ENCODE results near the gene TGFBR2.
A peak's percentile ranks its signal among the peaks of the same experiment; 100 is the strongest.

TGFBR2 gene

DNA sequence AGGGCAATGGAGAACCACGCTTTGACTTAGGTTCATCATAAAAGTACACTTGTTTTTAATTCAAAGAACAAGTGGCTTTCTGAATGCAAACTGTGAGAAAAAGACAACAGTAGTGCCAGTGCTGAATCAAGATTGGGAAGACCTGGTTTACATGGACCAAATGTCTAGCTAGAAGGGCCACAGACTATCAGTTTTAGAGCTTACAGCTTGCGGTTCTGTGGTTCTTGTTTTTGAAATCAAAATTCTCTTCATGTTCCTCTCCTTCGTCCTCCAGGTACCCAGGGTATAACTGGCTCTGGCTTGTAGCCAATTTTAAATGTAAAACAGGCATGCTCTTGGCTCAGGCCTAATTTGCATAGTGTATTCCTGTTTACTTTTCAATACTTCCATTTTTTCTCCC is 124.6 kb downstream of the TGFBR2 start:
- H3K27ac ChIP-seq = no peak overlapping the region
- TF ChIP-seq, protein P1, sequence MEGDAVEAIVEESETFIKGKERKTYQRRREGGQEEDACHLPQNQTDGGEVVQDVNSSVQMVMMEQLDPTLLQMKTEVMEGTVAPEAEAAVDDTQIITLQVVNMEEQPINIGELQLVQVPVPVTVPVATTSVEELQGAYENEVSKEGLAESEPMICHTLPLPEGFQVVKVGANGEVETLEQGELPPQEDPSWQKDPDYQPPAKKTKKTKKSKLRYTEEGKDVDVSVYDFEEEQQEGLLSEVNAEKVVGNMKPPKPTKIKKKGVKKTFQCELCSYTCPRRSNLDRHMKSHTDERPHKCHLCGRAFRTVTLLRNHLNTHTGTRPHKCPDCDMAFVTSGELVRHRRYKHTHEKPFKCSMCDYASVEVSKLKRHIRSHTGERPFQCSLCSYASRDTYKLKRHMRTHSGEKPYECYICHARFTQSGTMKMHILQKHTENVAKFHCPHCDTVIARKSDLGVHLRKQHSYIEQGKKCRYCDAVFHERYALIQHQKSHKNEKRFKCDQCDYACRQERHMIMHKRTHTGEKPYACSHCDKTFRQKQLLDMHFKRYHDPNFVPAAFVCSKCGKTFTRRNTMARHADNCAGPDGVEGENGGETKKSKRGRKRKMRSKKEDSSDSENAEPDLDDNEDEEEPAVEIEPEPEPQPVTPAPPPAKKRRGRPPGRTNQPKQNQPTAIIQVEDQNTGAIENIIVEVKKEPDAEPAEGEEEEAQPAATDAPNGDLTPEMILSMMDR (conservative IDR thresholded peaks at IDR 0.05) = no peak

DNA sequence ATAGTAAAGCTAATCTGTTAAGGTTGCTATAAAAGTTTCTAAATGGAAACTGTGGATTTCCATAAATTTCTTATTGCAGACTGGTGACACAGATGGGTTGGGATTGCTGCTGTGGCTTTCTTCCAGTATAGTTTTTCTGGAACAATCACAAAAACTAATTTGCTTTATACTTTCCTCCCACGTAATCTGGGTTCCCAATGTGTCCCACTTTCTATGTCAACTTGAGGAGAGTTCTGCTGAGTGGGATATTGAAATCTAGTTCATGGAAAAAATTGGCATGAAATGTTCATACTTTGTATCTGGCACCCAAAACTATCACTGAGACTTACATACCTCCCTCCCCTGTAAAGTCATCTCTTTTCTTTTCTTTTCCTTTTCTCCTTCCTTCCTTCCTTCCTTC is 126.8 kb downstream of the TGFBR2 start:
- TF ChIP-seq, protein P1 (conservative IDR thresholded peaks at IDR 0.05) = no peak
- no peak overlapping the region for H3K27ac ChIP-seq

DNA sequence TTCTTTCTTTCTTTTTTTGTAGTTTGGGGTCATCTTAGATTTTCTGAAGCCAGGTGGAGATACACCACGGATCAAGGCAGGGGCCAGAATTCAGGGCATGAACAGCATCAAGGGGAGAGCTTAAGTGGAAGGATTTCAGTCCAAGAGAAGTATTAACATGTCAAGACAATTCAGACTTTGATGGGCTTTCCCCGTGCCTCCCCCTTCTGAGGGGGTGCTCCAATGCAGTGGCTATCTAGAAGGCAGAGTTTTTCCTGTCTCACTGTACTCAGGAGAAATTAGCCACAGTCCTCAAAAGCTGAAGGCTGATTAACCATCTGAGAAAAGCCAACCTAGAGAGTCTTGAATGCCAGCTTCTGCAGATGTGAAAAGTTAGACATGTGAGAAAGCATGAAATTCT is 127.3 kb downstream of the TGFBR2 start:
- no peak overlapping the region for H3K27ac ChIP-seq
- TF ChIP-seq, protein P1 (conservative IDR thresholded peaks at IDR 0.05) = no peak

DNA sequence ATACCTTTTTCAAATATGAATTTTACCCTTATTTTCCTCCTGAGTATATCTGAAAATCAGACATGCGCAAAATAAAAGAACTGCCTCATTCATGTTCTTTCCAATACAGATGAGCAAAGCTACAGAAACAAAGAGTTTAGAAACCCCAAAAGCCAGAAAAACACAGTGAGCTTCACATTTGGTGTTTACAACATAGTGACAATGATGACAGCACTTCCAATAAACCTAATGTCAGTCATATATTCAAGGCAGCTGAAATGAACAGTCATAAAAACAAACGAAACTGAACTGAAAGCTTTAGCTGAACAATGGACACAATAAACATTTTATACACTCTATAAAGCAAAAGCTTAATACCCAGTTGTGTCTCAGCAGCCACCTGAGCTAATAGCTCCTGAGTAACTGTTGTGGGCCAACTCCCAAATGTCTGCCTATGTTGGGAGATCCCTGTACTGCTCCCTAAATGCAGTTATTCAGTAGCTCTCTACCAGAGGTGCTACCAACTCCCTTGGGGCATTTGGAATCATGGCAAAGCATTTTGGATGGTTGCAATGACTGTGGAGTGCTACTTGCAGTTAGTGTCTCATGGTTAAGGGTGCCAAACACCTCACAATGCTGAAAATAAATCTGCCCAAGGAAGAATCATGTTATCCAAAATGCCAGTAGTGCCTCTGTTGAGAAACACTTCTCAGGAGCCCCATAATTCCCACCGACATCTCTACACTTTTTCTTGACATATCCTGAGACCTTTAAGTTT is 131.5 kb downstream of the TGFBR2 start:
- TF ChIP-seq, protein P1 (conservative IDR thresholded peaks at IDR 0.05) = no peak
- peak overlapping the region; percentile 25 for H3K27ac ChIP-seq

DNA sequence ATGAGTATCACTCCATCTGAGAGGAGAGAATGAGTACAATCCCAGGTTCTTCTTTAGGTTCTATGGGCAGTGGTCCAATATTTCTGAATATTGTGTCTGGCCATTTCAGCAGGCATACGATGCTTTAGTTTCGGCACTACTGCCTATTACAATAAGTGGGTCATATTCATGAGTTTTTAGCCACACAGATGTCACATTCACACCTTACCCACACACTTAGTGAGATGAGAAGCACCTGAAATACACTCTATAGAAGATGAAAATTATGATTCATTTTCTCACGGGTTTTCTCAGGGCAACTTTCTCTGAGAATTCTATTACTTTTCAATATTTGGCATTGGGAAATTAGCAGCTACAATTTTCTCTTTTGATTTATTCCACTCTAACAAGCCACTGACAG is 132.2 kb downstream of the TGFBR2 start:
- H3K27ac ChIP-seq = peak overlapping the region; percentile 25; the same call in 1 of the 2 replicates
- TF ChIP-seq, protein P1 (conservative IDR thresholded peaks at IDR 0.05) = no peak

DNA sequence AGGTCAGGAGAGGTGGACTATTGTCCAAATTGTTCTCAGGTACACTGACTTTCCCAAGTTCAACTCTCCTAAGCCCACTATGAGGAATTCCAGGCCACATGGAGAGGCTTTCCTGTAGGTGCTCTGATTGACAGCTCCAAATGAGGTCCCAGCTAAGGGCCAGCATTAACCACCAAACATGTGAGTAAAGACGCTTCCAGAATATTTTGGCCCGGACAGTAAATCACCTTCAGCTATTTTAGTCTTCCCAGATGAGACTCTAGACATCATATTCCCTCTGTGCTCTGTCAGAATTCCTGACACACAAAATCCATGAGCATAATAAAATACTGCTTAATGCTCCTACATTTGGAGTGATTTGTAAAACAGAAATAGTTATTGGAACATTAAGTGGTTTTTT is 135.5 kb downstream of the TGFBR2 start:
- TF ChIP-seq, protein P1 (conservative IDR thresholded peaks at IDR 0.05) = no peak
- no peak overlapping the region for H3K27ac ChIP-seq

DNA sequence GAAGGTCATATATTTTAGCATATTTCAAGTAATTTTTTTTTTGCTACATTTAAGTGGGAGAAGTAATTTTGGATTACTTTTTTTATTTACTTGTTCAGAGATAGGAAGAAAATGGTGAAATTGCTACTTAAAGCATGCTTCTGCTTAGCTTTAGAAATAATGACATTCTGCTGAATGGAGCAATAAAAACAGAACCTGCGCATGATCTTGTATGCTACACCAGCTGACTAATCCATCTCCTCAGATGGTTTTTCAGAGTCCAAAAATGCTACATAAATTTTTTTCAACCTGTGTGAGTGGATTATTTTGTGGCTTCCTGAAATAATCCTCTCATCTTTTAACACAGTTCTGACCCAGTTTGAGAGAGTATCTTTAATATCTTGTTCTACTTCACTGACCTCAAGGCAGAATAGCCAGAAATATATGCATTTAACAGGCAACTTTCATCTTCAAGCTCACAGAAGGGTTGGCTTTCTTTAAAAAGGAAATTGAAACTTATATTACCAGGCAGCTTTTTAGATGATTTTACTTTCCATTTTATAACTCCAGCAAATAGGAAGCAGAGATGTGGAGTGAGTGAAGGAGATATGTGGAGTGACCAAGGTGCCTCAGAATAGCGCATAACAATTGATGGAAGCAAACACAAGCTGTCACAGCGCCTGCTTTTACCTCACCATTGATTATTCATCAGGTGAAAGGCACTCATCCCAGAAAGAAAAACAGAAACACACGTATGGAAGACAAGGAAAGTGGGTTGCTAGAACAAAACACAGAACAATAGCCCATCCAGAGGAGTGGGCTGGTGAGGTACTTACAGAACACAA is 136.6 kb downstream of the TGFBR2 start:
- TF ChIP-seq, protein P1 (conservative IDR thresholded peaks at IDR 0.05) = no peak
- no peak overlapping the region for H3K27ac ChIP-seq
